HepG2 (cell line): ENCODE results near the gene S1PR2. TPM values are rescaled to one million over a fixed set of nuclear protein-coding genes. Genes with fewer than 3 reads are reported as not detected.

Source experiments
- ATAC-seq: fragments of 200-7000 bp; cut with Tn5 transposase; 3 replicates; pipeline ENCODE4 v1.9.1; 2020; ENCODE audit warnings: mild to moderate bottlenecking, moderate library complexity
- BruUV-seq: library from RNA; stranded (reverse); fragments of 400-500 nt; replicated peaks from 2 replicates; lab custom pipeline; 2021; lab: Mats Ljungman, UMichigan
- CTCF ChIA-PET: fragments of 300-600 bp; formaldehyde crosslinking; extraction: SDS; loops from one replicate; lab custom pipeline; 2021; ENCODE audit warnings: low total read pairs, inconsistent platforms, low intra/inter-chr PET ratio; lab: Yijun Ruan, JAX
- POLR2A ChIA-PET: fragments of 350-600 bp; sonication (Branson Sonifier 250); formaldehyde crosslinking; loops from one replicate; lab custom pipeline; 2020; ENCODE audit warnings: antibody characterized with exemption, inconsistent platforms; lab: Yijun Ruan, JAX
- DNase-seq: peaks from one replicate; pipeline ENCODE4 v3.0.0-alpha.2; 2015; ENCODE audit warnings: low spot score
- FAIRE-seq: peaks from 3 replicates; lab custom pipeline; 2011; peaks lifted over from hg19 to GRCh38; lab: Jason Lieb, UNC
- H2AFZ ChIP-seq: one replicate; pipeline ENCODE4 v1.6.1; 2011; ENCODE audit warnings: low read length, inconsistent platforms
- H3K27ac ChIP-seq: fragments of 300-600 bp; 3 replicates; pipeline ENCODE4 v1.8.0; 2011; ENCODE audit warnings: mixed run types, mild to moderate bottlenecking, mixed read lengths, low read length, inconsistent platforms; ENCODE audit not compliant: insufficient read depth; ENCODE audit errors: extremely low read length
- H3K27me3 ChIP-seq, 2 experiments: fragments of 200-600 bp in 1 of 2; 2 replicates in 1 of 2; 3 replicates in 1 of 2; pipeline versions ENCODE4 v1.6.0 to v1.8.0; 2011; ENCODE audit warnings: low read length in 2 of 2, mild to moderate bottlenecking in 2 of 2, moderate library complexity in 2 of 2, inconsistent platforms in 1 of 2; ENCODE audit not compliant: insufficient read depth in 2 of 2, control insufficient read depth in 1 of 2
- H3K36me3 ChIP-seq, 2 experiments: fragments of 200-600 bp in 1 of 2; replicated peaks in 1 of 2; 2 replicates in 1 of 2; 3 replicates in 1 of 2; pipeline versions ENCODE4 v1.5.1 to v1.8.0; 2011; ENCODE audit warnings: low read length in 2 of 2, inconsistent platforms in 1 of 2; ENCODE audit not compliant: insufficient read depth in 2 of 2, control insufficient read depth in 1 of 2
- H3K4me1 ChIP-seq: 2 replicates; pipeline ENCODE4 v1.5.1; 2012; ENCODE audit warnings: low read length, inconsistent platforms; ENCODE audit not compliant: insufficient read depth
- H3K4me2 ChIP-seq: 2 replicates; pipeline ENCODE4 v1.6.0; 2011; ENCODE audit warnings: low read depth, low read length, inconsistent platforms
- H3K4me3 ChIP-seq, 3 experiments: fragments of 200-600 bp in 1 of 3; sonication (generic), shearing (Covaris generic) in 1 of 3; replicated peaks in 1 of 3; 2 replicates each; pipeline ENCODE4 v1.5.1; 2011 to 2016; ENCODE audit warnings: low read length in 3 of 3, inconsistent platforms in 2 of 3, low read depth in 2 of 3, mild to moderate bottlenecking in 2 of 3, control low read depth in 1 of 3, mixed read lengths in 1 of 3; ENCODE audit not compliant: insufficient read depth in 1 of 3
- H3K79me2 ChIP-seq: one replicate; pipeline ENCODE4 v1.6.1; 2011; ENCODE audit warnings: low read length, inconsistent platforms; ENCODE audit not compliant: insufficient read depth
- H3K9ac ChIP-seq: 2 replicates; pipeline ENCODE4 v1.6.0; 2011; ENCODE audit warnings: mild to moderate bottlenecking, low read depth, low read length, inconsistent platforms; ENCODE audit not compliant: insufficient read depth
- H3K9me3 ChIP-seq: 2 replicates; pipeline ENCODE4 v1.5.1; 2012; ENCODE audit warnings: mild to moderate bottlenecking, low read length
- H4K20me1 ChIP-seq: 2 replicates; pipeline ENCODE4 v1.6.0; 2011; ENCODE audit warnings: inconsistent platforms, mild to moderate bottlenecking, low read length, moderate library complexity; ENCODE audit not compliant: insufficient read depth
- ARHGAP35 ChIP-seq: sonication (generic); formaldehyde crosslinking; IDR thresholded peaks from 2 replicates; pipeline ENCODE4 v1.9.0; 2022; ENCODE audit warnings: mild to moderate bottlenecking, inconsistent platforms, moderate library complexity, missing genetic modification reagents, borderline replicate concordance
- ESRRA ChIP-seq: sonication (generic); formaldehyde crosslinking; IDR thresholded peaks from 2 replicates; pipeline ENCODE4 v1.5.1; 2020; ENCODE audit warnings: mild to moderate bottlenecking, low read depth, missing genetic modification reagents
- HNRNPL ChIP-seq: fragments of 200-400 bp; formaldehyde crosslinking; IDR thresholded peaks from 2 replicates; pipeline ENCODE4 v1.6.1; 2017; ENCODE audit warnings: mild to moderate bottlenecking, low read depth, low read length
- NFYB ChIP-seq: sonication (generic); formaldehyde crosslinking; IDR thresholded peaks from 2 replicates; pipeline ENCODE4 v1.4.0; 2020; ENCODE audit warnings: missing genetic modification reagents
- NFYC ChIP-seq: IDR thresholded peaks from 2 replicates; pipeline ENCODE4 v1.6.1; 2016; ENCODE audit warnings: missing genetic modification reagents, missing compliant biosample characterization
- STAG1 ChIP-seq: sonication (generic); formaldehyde crosslinking; IDR thresholded peaks from 2 replicates; pipeline ENCODE4 v1.4.0; 2020; ENCODE audit warnings: missing genetic modification reagents
- ZFP37 ChIP-seq: sonication (generic); formaldehyde crosslinking; IDR thresholded peaks from 2 replicates; pipeline ENCODE4 v1.4.0; 2020; ENCODE audit warnings: missing genetic modification reagents, borderline replicate concordance
- WGBS: methylation state at CpG from one replicate; pipeline ENCODE4 v1.1.6; 2017; ENCODE audit warnings: low lambda C conversion rate; 5-methylcytosine and 5-hydroxymethylcytosine counted together
- in situ Hi-C: cut with HindIII; loops from 2 replicates; pipeline ENCODE4 v1.10.0; 2017; ENCODE audit warnings: low pct_unique_long_range_greater_than_20kb; ENCODE audit not compliant: extremely low pct_ligation_motif_present
- intact Hi-C: fragments of 100-400 bp; cut with micrococcal nuclease; formaldehyde crosslinking; loops from one replicate; pipeline ENCODE4 v1.10.0; 2022; ENCODE audit not compliant: unreplicated experiment
- polyA plus RNA-seq, 8 experiments: library from polyadenylated mRNA; depleted of rRNA in 3 of 8; stranded (reverse) in 7 of 8; unstranded in 1 of 8; fragments of >200 nt; fragmentation: Illumina TruSeq in 4 of 8; extraction: Trizol in 4 of 8; gene quantifications; 2 replicates each; pipeline versions ENCODE4 v1.2.1 to v1.2.3, GENCODE V29; 2011 to 2016; ENCODE audit warnings: low read depth in 4 of 8, missing spikeins in 1 of 8, mixed read lengths in 1 of 8; ENCODE audit not compliant: insufficient read depth in 1 of 8
- total RNA-seq, 5 experiments: library from RNA; depleted of rRNA; stranded (reverse); fragments of >200 nt; fragmentation: Illumina TruSeq; extraction: Trizol; gene quantifications; 2 replicates each; pipeline ENCODE4 v1.2.3, GENCODE V29; 2016; ENCODE audit warnings: low read depth in 1 of 5
- TF ChIP-seq, protein P1 (sequence below): sonication (generic); formaldehyde crosslinking; IDR thresholded peaks from 2 replicates; pipeline ENCODE4 v1.5.0; 2020; ENCODE audit warnings: mild to moderate bottlenecking, missing genetic modification reagents, moderate library complexity

S1PR2 gene
- total and polyA plus RNA-seq, 2 of the 13 experiments (the other 11 are each of a cell fraction or from before 2014, with no cell fraction given), result 0.91 to 1.3 TPM

DNA sequence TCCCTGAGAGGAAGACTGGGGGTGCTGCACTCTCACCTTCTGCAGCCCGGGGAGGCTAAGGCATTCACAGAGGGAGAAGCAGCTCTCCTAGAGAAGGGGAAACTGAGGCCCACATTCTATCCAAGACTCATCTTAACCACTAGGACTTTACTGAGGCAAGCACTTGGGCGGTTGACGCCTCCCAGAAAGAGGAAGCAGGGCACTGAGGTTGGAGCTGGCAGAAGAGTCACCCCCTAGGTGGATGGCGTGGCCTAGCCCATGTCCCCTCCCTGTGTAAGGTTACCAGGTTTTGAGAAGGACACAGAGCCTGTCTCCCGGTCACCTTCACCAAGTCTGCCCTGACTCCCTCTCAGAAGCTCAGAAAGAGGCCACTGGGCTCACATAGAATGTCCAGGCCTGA is 2.7 kb downstream of the S1PR2 start:
- ChIA-PET CTCF (interaction anchor here (3.9 kb wide), 1 partner anchor 22 kb away, joined by 33 read pairs; no protein-coding TSS in a partner anchor), POLR2A (interaction anchor here (0.6 kb wide), 1 partner anchor 11 kb away, joined by 3 read pairs; no protein-coding TSS in a partner anchor)
- Histone ChIP-seq H2AFZ (no peak overlapping the region), H3K27ac (no peak overlapping the region), H3K9me3 (no peaks in the 10 kb centered on the region), H3K4me3 (no peak overlapping the region), H3K4me1 (peaks cover 21% of the 10 kb centered on the region), H3K4me2 (no peak overlapping the region), H3K9ac (no peak overlapping the region), H3K36me3 (no peaks in the 10 kb centered on the region), H3K27me3 (peaks cover 2 to 11% of the 10 kb centered on the region in 2 experiments; a peak in 4 of 5 replicates), H3K79me2 (no peaks in the 10 kb centered on the region), H4K20me1 (no peaks in the 10 kb centered on the region)
- FAIRE-seq (no peak), DNase-seq (no peak), ATAC-seq (no peak)
- in situ Hi-C loops, result no loop called here
- 69% methylated on average over 5 of the region's 5 CpGs for WGBS
- intact Hi-C loops, result no loop called here
- BruUV-seq, result no TSS peak
- no peak for TF ChIP-seq ZFP37 (CRISPR knock-in tag)

GRCh38 chr19:10227026-10227971 is 3.8 kb downstream of the S1PR2 start:
- 78% methylated on average over 15 of the region's 28 CpGs for WGBS
- Histone ChIP-seq H4K20me1 (no peaks in the 10 kb centered on the region), H3K9me3 (no peaks in the 10 kb centered on the region), H3K4me2 (no peak overlapping the region), H3K4me3 (no peak overlapping the region), H3K79me2 (no peaks in the 10 kb centered on the region), H3K27me3 (peaks cover 2 to 11% of the 10 kb centered on the region in 2 experiments; a peak in 4 of 5 replicates), H3K36me3 (no peaks in the 10 kb centered on the region), H3K4me1 (peaks cover 21% of the 10 kb centered on the region), H3K27ac (no peak overlapping the region), H3K9ac (no peak overlapping the region), H2AFZ (no peak overlapping the region)
- POLR2A ChIA-PET, result interaction anchor here (0.6 kb wide), 1 partner anchor 8 kb away, joined by 3 read pairs; no protein-coding TSS in a partner anchor
- peak; percentile 12; the same call in 1 of the 2 replicates for TF ChIP-seq STAG1 (CRISPR knock-in tag)
- peak; percentile 78 for TF ChIP-seq NFYB
- TF ChIP-seq, protein P1, sequence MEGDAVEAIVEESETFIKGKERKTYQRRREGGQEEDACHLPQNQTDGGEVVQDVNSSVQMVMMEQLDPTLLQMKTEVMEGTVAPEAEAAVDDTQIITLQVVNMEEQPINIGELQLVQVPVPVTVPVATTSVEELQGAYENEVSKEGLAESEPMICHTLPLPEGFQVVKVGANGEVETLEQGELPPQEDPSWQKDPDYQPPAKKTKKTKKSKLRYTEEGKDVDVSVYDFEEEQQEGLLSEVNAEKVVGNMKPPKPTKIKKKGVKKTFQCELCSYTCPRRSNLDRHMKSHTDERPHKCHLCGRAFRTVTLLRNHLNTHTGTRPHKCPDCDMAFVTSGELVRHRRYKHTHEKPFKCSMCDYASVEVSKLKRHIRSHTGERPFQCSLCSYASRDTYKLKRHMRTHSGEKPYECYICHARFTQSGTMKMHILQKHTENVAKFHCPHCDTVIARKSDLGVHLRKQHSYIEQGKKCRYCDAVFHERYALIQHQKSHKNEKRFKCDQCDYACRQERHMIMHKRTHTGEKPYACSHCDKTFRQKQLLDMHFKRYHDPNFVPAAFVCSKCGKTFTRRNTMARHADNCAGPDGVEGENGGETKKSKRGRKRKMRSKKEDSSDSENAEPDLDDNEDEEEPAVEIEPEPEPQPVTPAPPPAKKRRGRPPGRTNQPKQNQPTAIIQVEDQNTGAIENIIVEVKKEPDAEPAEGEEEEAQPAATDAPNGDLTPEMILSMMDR (CRISPR knock-in tag), result peak; percentile 46
- TF ChIP-seq ESRRA (CRISPR knock-in tag), result no peak
- TF ChIP-seq NFYC (CRISPR knock-in tag), result peak; percentile 79
- no peak for TF ChIP-seq ARHGAP35
- peak; percentile 51; the same call in 1 of the 2 replicates for TF ChIP-seq HNRNPL
- intact Hi-C loops, result no loop called here
- ATAC-seq, result no peak
- no TSS peak for BruUV-seq
- no peak for FAIRE-seq
- no peak for DNase-seq
- CTCF ChIA-PET, result interaction anchor here (3.9 kb wide), 1 partner anchor 23 kb away, joined by 33 read pairs; no protein-coding TSS in a partner anchor
- in situ Hi-C loops, result no loop called here
